DOHH2 (cell line): Measurements from ENCODE around the gene KIR2DL4.
"Not testable (repeated sequence)": the region's sequence is repeated elsewhere in the genome, so short reads cannot be mapped to it uniquely, and the experiment has no call there.

Experiments used
- EZH2phosphoT487 ChIP-seq: fragments of 200-600 bp; sonication (generic); IDR thresholded peaks from 2 replicates; pipeline ENCODE4 v1.6.1; 2017; ENCODE audit warnings: borderline replicate concordance, mild to moderate bottlenecking, antibody characterized with exemption, low read length, moderate library complexity, mixed read lengths
- TF ChIP-seq, protein P1 (sequence below): fragments of 200-600 bp; sonication (generic); IDR thresholded peaks from one replicate; pipeline ENCODE4 v1.5.1; 2014; ENCODE audit warnings: antibody characterized with exemption, mild to moderate bottlenecking, low read depth, low read length; ENCODE audit not compliant: poor library complexity, severe bottlenecking

DNA sequence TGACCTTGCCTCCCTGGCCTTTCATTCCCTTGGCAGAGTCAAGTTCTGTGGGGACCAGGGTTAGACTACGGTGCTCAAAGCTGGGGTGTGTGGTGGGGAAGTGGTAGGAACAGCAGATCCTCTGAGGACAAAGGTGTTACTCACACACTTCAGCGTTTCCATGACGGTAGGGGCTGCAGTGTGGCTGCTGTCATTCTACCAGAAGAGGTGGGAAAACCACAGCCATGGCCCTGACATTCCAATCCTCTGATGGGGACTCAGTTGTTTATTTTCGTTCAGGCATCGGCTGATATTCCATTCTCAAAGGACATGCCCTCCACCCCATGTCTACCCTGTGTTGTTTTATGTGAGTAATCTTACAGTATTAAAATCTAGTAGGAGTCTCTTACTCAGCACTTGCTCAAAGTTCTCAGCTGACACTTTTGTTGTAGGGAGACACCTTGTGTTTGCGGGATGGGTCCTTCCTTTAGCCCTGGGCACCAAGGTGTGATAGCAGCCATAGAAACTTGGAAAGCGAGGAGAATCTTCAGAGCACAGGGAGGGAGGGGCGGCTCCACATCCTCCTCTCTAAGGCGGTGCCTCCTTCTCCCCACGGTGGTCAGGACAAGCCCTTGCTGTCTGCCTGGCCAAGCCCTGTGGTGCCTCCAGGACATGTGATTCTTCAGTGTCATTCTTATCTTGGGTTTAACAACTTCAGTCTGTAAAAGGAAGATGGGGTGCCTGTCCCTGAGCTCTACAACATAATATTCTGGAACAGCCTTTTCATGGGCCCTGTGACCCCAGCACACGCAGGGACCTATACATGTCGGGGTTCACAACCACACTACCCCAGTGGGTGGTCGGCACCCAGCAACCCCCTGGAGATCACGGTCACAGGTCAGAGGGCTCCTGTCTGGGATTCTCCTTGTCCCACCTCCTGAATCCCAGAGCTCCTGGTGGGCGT, 32.1 kb upstream of the KIR2DL4 start:
- TF ChIP-seq, protein P1, sequence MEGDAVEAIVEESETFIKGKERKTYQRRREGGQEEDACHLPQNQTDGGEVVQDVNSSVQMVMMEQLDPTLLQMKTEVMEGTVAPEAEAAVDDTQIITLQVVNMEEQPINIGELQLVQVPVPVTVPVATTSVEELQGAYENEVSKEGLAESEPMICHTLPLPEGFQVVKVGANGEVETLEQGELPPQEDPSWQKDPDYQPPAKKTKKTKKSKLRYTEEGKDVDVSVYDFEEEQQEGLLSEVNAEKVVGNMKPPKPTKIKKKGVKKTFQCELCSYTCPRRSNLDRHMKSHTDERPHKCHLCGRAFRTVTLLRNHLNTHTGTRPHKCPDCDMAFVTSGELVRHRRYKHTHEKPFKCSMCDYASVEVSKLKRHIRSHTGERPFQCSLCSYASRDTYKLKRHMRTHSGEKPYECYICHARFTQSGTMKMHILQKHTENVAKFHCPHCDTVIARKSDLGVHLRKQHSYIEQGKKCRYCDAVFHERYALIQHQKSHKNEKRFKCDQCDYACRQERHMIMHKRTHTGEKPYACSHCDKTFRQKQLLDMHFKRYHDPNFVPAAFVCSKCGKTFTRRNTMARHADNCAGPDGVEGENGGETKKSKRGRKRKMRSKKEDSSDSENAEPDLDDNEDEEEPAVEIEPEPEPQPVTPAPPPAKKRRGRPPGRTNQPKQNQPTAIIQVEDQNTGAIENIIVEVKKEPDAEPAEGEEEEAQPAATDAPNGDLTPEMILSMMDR, result not testable (repeated sequence)
- not testable (repeated sequence) for TF ChIP-seq EZH2phosphoT487
